Measurements from ENCODE around the gene FKBP1A.

The FKBP1A gene

GRCh38 chr20:1392693-1393506, at the start of gene FKBP1A:
Gene FKBP1A (minus strand): TSS chr20:1393054. CDS start chr20:1392998, 56 bp downstream.
- DNase-seq (ENCODE audit: low read depth in 2 of 2), result peak; percentile 83 to 88

- DNase-seq (ENCODE audit: low read depth in 2 of 2), result no peak
These were observed 49.5 kb upstream of the FKBP1A start for GRCh38 chr20:1442304-1442703.

GRCh38 chr20:1441133-1441532, 48.3 kb upstream of the FKBP1A start:
- no peak for DNase-seq (ENCODE audit: low read depth in 2 of 2)

- DNase-seq (ENCODE audit: low read depth in 2 of 2), result no peak
These were observed 47.2 kb upstream of the FKBP1A start for GRCh38 chr20:1440024-1440423.

- no peak for DNase-seq (ENCODE audit: low read depth in 2 of 2)
These were observed 45.5 kb upstream of the FKBP1A start for GRCh38 chr20:1438361-1438760.

- DNase-seq (ENCODE audit: low read depth in 2 of 2), result peak; percentile 55 to 62
These were observed 44.5 kb upstream of the FKBP1A start for GRCh38 chr20:1437235-1437904.

GRCh38 chr20:1436263-1436662, 43.4 kb upstream of the FKBP1A start:
- no peak for DNase-seq (ENCODE audit: low read depth in 2 of 2)

- DNase-seq (ENCODE audit: low read depth in 2 of 2), result no peak
These were observed 42.5 kb upstream of the FKBP1A start for GRCh38 chr20:1435337-1435699.

GRCh38 chr20:1434571-1435336, 41.9 kb upstream of the FKBP1A start:
- DNase-seq (ENCODE audit: low read depth in 2 of 2), result peak; percentile 14 to 40

GRCh38 chr20:1431158-1431557, 38.3 kb upstream of the FKBP1A start:
- DNase-seq (ENCODE audit: low read depth in 2 of 2), result no peak

GRCh38 chr20:1430004-1430451, 37.2 kb upstream of the FKBP1A start:
- DNase-seq (ENCODE audit: low read depth in 2 of 2), result no peak

- no peak for DNase-seq (ENCODE audit: low read depth in 2 of 2)
These were observed 36.4 kb upstream of the FKBP1A start for GRCh38 chr20:1429143-1429728.

- no peak for DNase-seq (ENCODE audit: low read depth in 2 of 2)
These were observed 34.7 kb upstream of the FKBP1A start for GRCh38 chr20:1427457-1428054.

GRCh38 chr20:1426231-1426849, 33.5 kb upstream of the FKBP1A start:
- no peak for DNase-seq (ENCODE audit: low read depth in 2 of 2)

- no peak for DNase-seq (ENCODE audit: low read depth in 2 of 2)
These were observed 31.5 kb upstream of the FKBP1A start for GRCh38 chr20:1424336-1424735.

GRCh38 chr20:1423625-1424106, 30.8 kb upstream of the FKBP1A start:
- DNase-seq (ENCODE audit: low read depth in 2 of 2), result no peak

GRCh38 chr20:1423206-1423605, 30.4 kb upstream of the FKBP1A start:
- no peak for DNase-seq (ENCODE audit: low read depth in 2 of 2)

- DNase-seq (ENCODE audit: low read depth in 2 of 2), result no peak
These were observed 29.9 kb upstream of the FKBP1A start for GRCh38 chr20:1422753-1423152.

- DNase-seq (ENCODE audit: low read depth in 2 of 2), result no peak
These were observed 27.2 kb upstream of the FKBP1A start for GRCh38 chr20:1420066-1420465.

GRCh38 chr20:1418350-1418749, 25.5 kb upstream of the FKBP1A start:
- no peak for DNase-seq (ENCODE audit: low read depth in 2 of 2)

GRCh38 chr20:1417790-1418189, 24.9 kb upstream of the FKBP1A start:
- no peak for DNase-seq (ENCODE audit: low read depth in 2 of 2)

Measured in stimulated activated CD8-positive, alpha-beta memory T cell treated with anti-CD3 and anti-CD28 coated beads, Interleukin-2, amount 100 ng/mL, for 1 hour (primary cell).